BJ (cell line): ENCODE results near the gene SF1. TPM values are rescaled to one million over a fixed set of nuclear protein-coding genes. Genes with fewer than 3 reads are reported as not detected.

Source experiments
- CTCF ChIA-PET: fragments of 350-600 bp; formaldehyde crosslinking; extraction: SDS; loops from one replicate; lab custom pipeline; 2021; ENCODE audit warnings: antibody characterized with exemption, inconsistent platforms; lab: Yijun Ruan, JAX
- POLR2A ChIA-PET: fragments of 300-600 bp; sonication (Branson Sonifier 250); formaldehyde crosslinking; extraction: SDS; loops from one replicate; lab custom pipeline; 2021; ENCODE audit warnings: antibody characterized with exemption; lab: Charles Lee
- DNase-seq: peaks from one replicate; pipeline ENCODE4 v3.0.0-alpha.2; 2011; ENCODE audit warnings: low read depth
- H3K27me3 ChIP-seq: 2 replicates; pipeline ENCODE4 v1.6.0; 2011; ENCODE audit warnings: low read length; ENCODE audit not compliant: control insufficient read depth, insufficient read depth
- H3K36me3 ChIP-seq: 2 replicates; pipeline ENCODE4 v1.5.1; 2011; ENCODE audit warnings: low read length; ENCODE audit not compliant: control insufficient read depth, insufficient read depth
- H3K4me3 ChIP-seq: 2 replicates; pipeline ENCODE4 v1.5.1; 2011; ENCODE audit warnings: low read depth, mild to moderate bottlenecking, control low read depth, low read length
- CTCF ChIP-seq: IDR thresholded peaks from 2 replicates; pipeline ENCODE4 v1.5.1; 2011; ENCODE audit warnings: low read depth, mild to moderate bottlenecking, control low read depth, inconsistent platforms, low read length, moderate library complexity; ENCODE audit not compliant: insufficient read depth
- polyA plus RNA-seq: library from polyadenylated mRNA; depleted of rRNA; stranded (reverse); fragments of >200 nt; gene quantifications from 2 replicates; pipeline ENCODE4 v1.2.3, GENCODE V29; 2011

SF1 gene
- polyA plus RNA-seq, 1 experiment, result 41.7 TPM

GRCh38 chr11:64803158-64803845, 25.0 kb upstream of the SF1 start, which contains the start of gene MAP4K2:
TSS of gene MAP4K2 (minus strand) at chr11:64803214. CDS start at chr11:64803149, 65 bp downstream.
- TF ChIP-seq CTCF, result 0 out of 2 replicates have a peak, but pooled peaks have one; percentile 7
- no peak for DNase-seq
- POLR2A ChIA-PET, result no interaction called here
- Histone ChIP-seq H3K27me3 (no peaks in the 10 kb centered on the region), H3K36me3 (peaks cover 23% of the 10 kb centered on the region), H3K4me3 (peak within 1 kb of the TSS; percentile 52)
- CTCF ChIA-PET, result interaction anchor here (0.5 to 0.9 kb wide), 4 partner anchors 15 to 375 kb away, joined by 3 read pairs; partner anchors contain the start of gene SF1

- ChIA-PET POLR2A (interaction anchor here (0.6 kb wide), 1 partner anchor 19 kb away, joined by 4 read pairs; no protein-coding TSS in a partner anchor), CTCF (interaction anchor here (0.8 kb wide), 1 partner anchor 24 kb away, joined by 3 read pairs; the partner anchor contains the start of gene SF1)
Observed at GRCh38 chr11:64802370-64803157, 24.2 kb upstream of the SF1 start.

GRCh38 chr11:64801561-64802369, 23.4 kb upstream of the SF1 start:
- H3K36me3 ChIP-seq, result peaks cover 21% of the 10 kb centered on the region
- no peaks in the 10 kb centered on the region for H3K27me3 ChIP-seq
- H3K4me3 ChIP-seq, result peak overlapping the region; percentile 52
- DNase-seq, result no peak
- CTCF ChIA-PET, result no interaction called here
- POLR2A ChIA-PET, result no interaction called here
- TF ChIP-seq CTCF, result no peak

More at GRCh38 chr11:64802370-64803157, 24.2 kb upstream of the SF1 start:
- no peak for DNase-seq
- Histone ChIP-seq H3K36me3 (peaks cover 22% of the 10 kb centered on the region), H3K27me3 (no peaks in the 10 kb centered on the region), H3K4me3 (peak overlapping the region; percentile 52)
- no peak for TF ChIP-seq CTCF

GRCh38 chr11:64801158-64801464, 22.8 kb upstream of the SF1 start:
- no peak for DNase-seq
- ChIA-PET POLR2A (no interaction called here), CTCF (no interaction called here)
- no peaks in the 10 kb centered on the region for H3K27me3 ChIP-seq
- no peak for TF ChIP-seq CTCF
- H3K36me3 ChIP-seq, result peaks cover 23% of the 10 kb centered on the region
- H3K4me3 ChIP-seq, result no peak overlapping the region
